LHCN-M2 (cell line): ENCODE measurements around the gene SRPX. TPM values are rescaled to one million over a fixed set of nuclear protein-coding genes. Genes with fewer than 3 reads are reported as not detected.

Experiments
- total RNA-seq: library from RNA; depleted of rRNA; stranded (reverse); fragments of >200 nt; gene quantifications from 2 replicates; pipeline ENCODE4 v1.2.3, GENCODE V29; 2014; rRNA removed

Gene SRPX
- total RNA-seq, 1 experiment from 2014 or later = 182 TPM

Other genes starting within 250 kb of the SRPX start
- gene SYTL5, start 214.3 kb downstream of the SRPX start, total RNA-seq = 0.32 and 0.46 TPM in 2 replicates
- 16.7 and 19.1 TPM in 2 replicates for gene RPGR, start 106.6 kb upstream of the SRPX start, total RNA-seq
- not detected in 2 replicates for gene OTC, start 131.7 kb upstream of the SRPX start, total RNA-seq